NCI-H345 treated with DMSO at 0.1 percent for 48 hours (cell line): ENCODE measurements around the gene TMEM126A.

Experiments
- DNase-seq: peaks from one replicate; lab custom pipeline; 2025; ENCODE audit not compliant: unreplicated experiment; lab: John Stamatoyannopoulos, UW

TMEM126A gene

GRCh38 chr11:85694385-85694980 lies 46.7 kb downstream of the TMEM126A start:
- DNase-seq = no peak

DNA sequence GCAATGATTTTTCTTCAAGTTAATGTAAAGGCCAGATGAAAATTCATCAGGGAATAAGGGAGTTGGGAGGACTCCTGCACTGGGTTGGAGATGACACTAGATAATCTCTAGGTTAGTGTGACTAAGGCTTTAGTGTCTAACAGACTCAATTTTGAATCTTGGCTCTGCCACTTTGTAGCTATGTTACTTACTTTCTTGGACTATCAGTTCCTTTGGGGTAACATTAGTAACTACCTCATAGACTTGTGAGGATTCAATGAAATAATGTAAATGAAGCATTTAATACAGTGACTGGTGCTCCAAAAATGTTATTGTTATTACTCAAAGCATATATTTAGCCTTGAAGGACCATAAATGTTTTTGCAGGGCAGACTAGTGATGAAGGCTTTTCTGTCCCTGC lies 47.8 kb downstream of the TMEM126A start:
- no peak for DNase-seq

DNA sequence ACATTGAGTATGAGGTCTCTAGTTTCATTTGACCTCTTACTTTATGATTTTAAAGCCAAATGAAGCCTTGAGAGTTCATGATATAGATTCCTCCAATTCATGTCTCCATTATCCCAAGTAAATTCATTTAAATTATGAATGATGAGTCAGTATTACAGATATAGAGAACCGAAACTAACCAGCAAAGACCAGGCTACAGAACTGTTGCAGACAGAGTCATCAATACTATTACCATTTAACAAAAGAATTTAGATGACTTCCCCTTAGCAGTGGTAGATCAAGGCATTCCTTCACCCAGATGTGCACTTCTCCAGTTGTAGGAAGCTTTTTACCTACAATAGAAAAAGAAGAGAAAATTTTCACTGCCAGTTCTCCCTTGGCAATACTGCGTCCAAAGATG lies 50.0 kb downstream of the TMEM126A start:
- no peak for DNase-seq

- DNase-seq = no peak
These were observed 50.4 kb downstream of the TMEM126A start for GRCh38 chr11:85698195-85698594.

GRCh38 chr11:85699957-85700741 lies 52.4 kb downstream of the TMEM126A start:
- no peak for DNase-seq

- DNase-seq = no peak
These were observed 57.2 kb downstream of the TMEM126A start for GRCh38 chr11:85704967-85705366.

DNA sequence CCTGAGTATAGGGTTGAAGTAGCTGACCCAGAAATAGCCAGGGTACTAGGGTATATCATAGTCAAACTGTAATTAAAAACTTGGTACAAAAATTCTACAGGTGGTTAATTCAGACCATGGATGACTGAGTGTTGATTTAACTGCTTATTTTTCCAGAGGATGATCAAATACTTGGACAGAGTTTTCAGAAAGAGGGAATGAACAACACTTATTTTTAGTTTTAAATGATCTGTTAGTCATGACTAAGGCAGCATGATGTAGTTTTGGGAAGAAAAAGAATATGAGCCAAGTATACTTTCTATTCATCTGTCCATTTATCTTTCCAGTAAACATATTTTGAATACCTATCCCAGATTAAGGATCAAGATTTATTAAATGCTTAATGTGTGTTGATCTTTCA lies 58.0 kb downstream of the TMEM126A start:
- no peak for DNase-seq
